Transverse colon (tissue), 4 donors: ENCODE measurements around the gene NCKAP5. TPM values are rescaled to one million over a fixed set of nuclear protein-coding genes. Genes with fewer than 3 reads are reported as not detected.

ENCODE experiments used
- DNase-seq: peaks from one replicate; pipeline ENCODE4 v3.0.0-alpha.2; 2019
- H3K27ac ChIP-seq, 4 donors: fragments of 200-600 bp; sonication (generic); 2 replicates each; pipeline ENCODE4 v1.5.1; 2016 to 2018; ENCODE audit warnings: inconsistent platforms in 4 of 4
- H3K27me3 ChIP-seq: fragments of 200-600 bp; sonication (generic); 2 replicates; pipeline ENCODE4 v1.5.1; 2017; ENCODE audit warnings: inconsistent platforms
- H3K36me3 ChIP-seq, 4 donors: fragments of 200-600 bp; sonication (generic); 2 replicates each; pipeline ENCODE4 v1.5.1; 2017 to 2019; ENCODE audit warnings: inconsistent platforms in 4 of 4
- H3K4me1 ChIP-seq, 4 donors: fragments of 200-600 bp; sonication (generic); 2 replicates each; pipeline ENCODE4 v1.5.1; 2017 to 2020; ENCODE audit warnings: inconsistent platforms in 4 of 4
- H3K4me3 ChIP-seq, 4 donors: fragments of 200-600 bp; sonication (generic); 1 replicate in 1 of 4; 2 replicates in 3 of 4; pipeline versions ENCODE4 v1.5.1 to v1.6.1; 2017 to 2019; ENCODE audit warnings: inconsistent platforms in 4 of 4
- H3K9me3 ChIP-seq, 2 donors: fragments of 200-600 bp; sonication (generic); 2 replicates each; pipeline ENCODE4 v1.5.1; 2017 to 2019; ENCODE audit warnings: inconsistent platforms in 2 of 2
- EP300 ChIP-seq: sonication (generic); formaldehyde crosslinking; IDR thresholded peaks from one replicate; pipeline ENCODE4 v1.6.1; 2017; ENCODE audit warnings: antibody characterized with exemption, low read depth
- POLR2A ChIP-seq: fragments of 450-650 bp; IDR thresholded peaks from one replicate; pipeline ENCODE4 v1.6.1; 2016; ENCODE audit warnings: antibody characterized with exemption, mild to moderate bottlenecking, moderate library complexity
- POLR2AphosphoS5 ChIP-seq, 3 donors: sonication (generic); formaldehyde crosslinking; IDR thresholded peaks; one replicate each; pipeline ENCODE4 v1.6.1; 2016; ENCODE audit warnings: antibody characterized with exemption in 3 of 3
- WGBS, 2 donors: methylation state at CpG; one replicate each; pipeline ENCODE4 v1.1.5; 2018; ENCODE audit warnings: low coverage in 1 of 2; 5-methylcytosine and 5-hydroxymethylcytosine counted together
- in situ Hi-C, 4 donors: fragments of 200-750 bp; cut with MboI; loops; one replicate each; pipeline versions ENCODE4 v1.15.0 to v1.15.1; 2017; ENCODE audit warnings: low sequenced_read_pairs in 3 of 4, low pct_ligation_motif_present in 1 of 4, low pct_unique_long_range_greater_than_20kb in 1 of 4
- intact Hi-C: fragments of 100-400 bp; cut with DNase I; formaldehyde crosslinking; loops from one replicate; pipeline ENCODE4 v1.15.1; 2023; ENCODE audit warnings: low total_unique reads
- total RNA-seq, 4 donors: library from RNA; depleted of rRNA; stranded (reverse); fragments of >200 nt; gene quantifications; one replicate each; pipeline ENCODE4 v1.1.0, GENCODE V29; 2016
- TF ChIP-seq, protein P1 (sequence below), 5 experiments: fragments of 200-600 bp in 3 of 5; fragments of 450-650 bp in 2 of 5; sonication (generic) in 3 of 5; IDR thresholded peaks; 1 replicate in 2 of 5; 2 replicates in 3 of 5; pipeline ENCODE4 v1.5.1; 2016 to 2017; ENCODE audit warnings: antibody characterized with exemption in 5 of 5, inconsistent platforms in 3 of 5, mild to moderate bottlenecking in 2 of 5, moderate library complexity in 1 of 5

The NCKAP5 gene
- total RNA-seq, 4 donors from 2014 or later: 1.1 to 10.9 (median 5.0) TPM

GRCh38 chr2:133142087-133142486 is 426.2 kb downstream of the NCKAP5 start:
- WGBS, 2 donors: 81 to 100% methylated on average over 2 to 3 of the region's 3 CpGs
- no peaks in the 10 kb centered on the region for H3K27me3 ChIP-seq
- in situ Hi-C loops (no loop called here), intact Hi-C loops (no loop called here)
- no peak for DNase-seq
- H3K27ac ChIP-seq: no peak overlapping the region
- TF ChIP-seq EP300: no peak
- no peak for TF ChIP-seq POLR2A
- no peak for TF ChIP-seq POLR2AphosphoS5 (IDR thresholded peaks at IDR 0.05)
- TF ChIP-seq, protein P1, sequence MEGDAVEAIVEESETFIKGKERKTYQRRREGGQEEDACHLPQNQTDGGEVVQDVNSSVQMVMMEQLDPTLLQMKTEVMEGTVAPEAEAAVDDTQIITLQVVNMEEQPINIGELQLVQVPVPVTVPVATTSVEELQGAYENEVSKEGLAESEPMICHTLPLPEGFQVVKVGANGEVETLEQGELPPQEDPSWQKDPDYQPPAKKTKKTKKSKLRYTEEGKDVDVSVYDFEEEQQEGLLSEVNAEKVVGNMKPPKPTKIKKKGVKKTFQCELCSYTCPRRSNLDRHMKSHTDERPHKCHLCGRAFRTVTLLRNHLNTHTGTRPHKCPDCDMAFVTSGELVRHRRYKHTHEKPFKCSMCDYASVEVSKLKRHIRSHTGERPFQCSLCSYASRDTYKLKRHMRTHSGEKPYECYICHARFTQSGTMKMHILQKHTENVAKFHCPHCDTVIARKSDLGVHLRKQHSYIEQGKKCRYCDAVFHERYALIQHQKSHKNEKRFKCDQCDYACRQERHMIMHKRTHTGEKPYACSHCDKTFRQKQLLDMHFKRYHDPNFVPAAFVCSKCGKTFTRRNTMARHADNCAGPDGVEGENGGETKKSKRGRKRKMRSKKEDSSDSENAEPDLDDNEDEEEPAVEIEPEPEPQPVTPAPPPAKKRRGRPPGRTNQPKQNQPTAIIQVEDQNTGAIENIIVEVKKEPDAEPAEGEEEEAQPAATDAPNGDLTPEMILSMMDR (IDR thresholded peaks at IDR 0.05): no peak
- H3K36me3 ChIP-seq: no peaks in the 10 kb centered on the region
- no peaks in the 10 kb centered on the region for H3K4me1 ChIP-seq
- H3K4me3 ChIP-seq: no peak overlapping the region
- no peaks in the 10 kb centered on the region for H3K9me3 ChIP-seq

GRCh38 chr2:133140620-133141019 is 427.6 kb downstream of the NCKAP5 start:
- Histone ChIP-seq H3K4me1 (no peaks in the 10 kb centered on the region), H3K9me3 (no peaks in the 10 kb centered on the region), H3K36me3 (no peaks in the 10 kb centered on the region), H3K27ac (no peak overlapping the region), H3K4me3 (peak overlapping the region in 1 of 4 donors; percentile 6), H3K27me3 (no peaks in the 10 kb centered on the region)
- no peak for TF ChIP-seq POLR2A
- no peak for TF ChIP-seq POLR2AphosphoS5 (IDR thresholded peaks at IDR 0.05)
- TF ChIP-seq, protein P1 (IDR thresholded peaks at IDR 0.05): no peak
- no peak for TF ChIP-seq EP300
- WGBS, 2 donors: 94 to 95% methylated on average over 1 of the region's 1 CpG
- DNase-seq: no peak
- in situ Hi-C loops: no loop called here
- intact Hi-C loops: no loop called here

DNA sequence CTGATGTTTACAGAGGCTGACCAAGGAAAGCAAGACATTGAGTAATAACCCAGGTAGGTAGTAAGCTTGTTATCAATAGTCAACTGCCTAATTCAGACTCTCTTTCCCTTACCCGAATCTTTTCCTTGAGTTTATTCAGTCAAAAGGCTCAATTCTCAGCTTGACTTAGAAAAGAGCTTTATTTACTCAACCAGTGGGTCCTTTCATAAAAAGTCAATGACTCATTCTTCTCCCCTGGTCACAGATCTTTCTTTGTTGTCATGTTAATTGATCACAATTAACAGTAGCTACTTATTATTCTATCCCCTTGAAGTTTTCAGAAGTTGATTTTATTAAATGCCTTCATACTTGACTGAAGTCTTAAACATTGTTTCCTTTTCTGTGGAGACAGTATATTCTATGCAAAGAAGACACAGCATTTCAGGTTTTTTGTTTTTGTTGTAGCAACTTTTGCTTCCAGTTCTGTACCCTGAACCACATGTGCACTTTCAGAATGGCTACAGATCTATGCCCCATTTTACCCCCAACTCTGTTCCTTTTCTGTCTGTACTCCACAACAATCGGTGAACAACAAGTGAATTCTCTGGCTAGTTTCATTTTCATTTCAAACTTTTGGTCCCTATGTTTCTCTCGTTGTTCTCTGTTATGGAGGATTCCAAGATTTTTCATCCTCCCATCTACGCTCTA is 428.3 kb downstream of the NCKAP5 start:
- TF ChIP-seq POLR2A (no peak), EP300 (no peak), POLR2AphosphoS5 (IDR thresholded peaks at IDR 0.05) (no peak)
- TF ChIP-seq, protein P1 (IDR thresholded peaks at IDR 0.05): no peak
- no peak for DNase-seq
- H3K36me3 ChIP-seq: no peaks in the 10 kb centered on the region
- peak overlapping the region in 1 of 4 donors; percentile 6 for H3K4me3 ChIP-seq
- no peaks in the 10 kb centered on the region for H3K9me3 ChIP-seq
- no peak overlapping the region for H3K27ac ChIP-seq
- no peaks in the 10 kb centered on the region for H3K4me1 ChIP-seq
- in situ Hi-C loops: no loop called here
- WGBS, 2 donors: 49 to 78% methylated on average over 4 of the region's 4 CpGs
- H3K27me3 ChIP-seq: no peaks in the 10 kb centered on the region
- intact Hi-C loops: no loop called here

- intact Hi-C loops (no loop called here), in situ Hi-C loops (no loop called here)
- Histone ChIP-seq H3K9me3 (no peaks in the 10 kb centered on the region), H3K4me3 (no peak overlapping the region), H3K27ac (no peak overlapping the region), H3K4me1 (no peaks in the 10 kb centered on the region), H3K36me3 (no peaks in the 10 kb centered on the region), H3K27me3 (no peaks in the 10 kb centered on the region)
- TF ChIP-seq POLR2A (no peak), EP300 (no peak), POLR2AphosphoS5 (IDR thresholded peaks at IDR 0.05) (no peak)
- TF ChIP-seq, protein P1 (IDR thresholded peaks at IDR 0.05): no peak
- DNase-seq: no peak
- 91% methylated on average over 4 of the region's 4 CpGs; no CpG with 5 or more reads in 1 of the 2 donors for whole genome bisulfite sequencing, 2 donors
Measured at GRCh38 chr2:133138693-133139092, 429.6 kb downstream of the NCKAP5 start.
